CD4-positive, alpha-beta T cell (primary cell): ENCODE results near the gene KIAA0753. TPM values are rescaled to one million over a fixed set of nuclear protein-coding genes. Genes with fewer than 3 reads are reported as not detected.

Source experiments
- ATAC-seq: fragments of 200-7000 bp; cut with Tn5 transposase; one replicate; pipeline ENCODE4 v1.10.0; 2022; ENCODE audit warnings: mild to moderate bottlenecking; ENCODE audit not compliant: poor library complexity
- CTCF ChIA-PET: fragments of 350-600 bp; sonication (Branson Sonifier 250); formaldehyde crosslinking; loops from one replicate; lab custom pipeline; 2021; ENCODE audit warnings: antibody characterized with exemption, inconsistent platforms; lab: Charles Lee
- POLR2A ChIA-PET: fragments of 350-600 bp; sonication (Branson Sonifier 250); formaldehyde crosslinking; loops from one replicate; lab custom pipeline; 2021; ENCODE audit warnings: antibody characterized with exemption, inconsistent platforms; lab: Charles Lee
- DNase-seq, 14 experiments: peaks; one replicate each; pipeline ENCODE4 v3.0.0-alpha.2; 2013 to 2020; ENCODE audit warnings: mixed read lengths in 2 of 14
- H3K27ac ChIP-seq, 2 donors: one replicate each; pipeline versions ENCODE4 v1.5.1 to v1.7.0; 2013; ENCODE audit warnings: low read length in 2 of 2, low read depth in 1 of 2, mild to moderate bottlenecking in 1 of 2
- H3K27me3 ChIP-seq, 2 experiments: 1 replicate in 1 of 2; 2 replicates in 1 of 2; pipeline versions ENCODE4 v1.6.1 to v1.7.0; 2013; ENCODE audit warnings: low read length in 2 of 2, control low read depth in 1 of 2, mild to moderate bottlenecking in 1 of 2, moderate library complexity in 1 of 2; ENCODE audit not compliant: insufficient read depth in 2 of 2, control insufficient read depth in 1 of 2
- H3K36me3 ChIP-seq: one replicate; pipeline ENCODE4 v1.6.1; 2013; ENCODE audit warnings: low read length, control low read depth; ENCODE audit not compliant: insufficient read depth
- H3K4me1 ChIP-seq: one replicate; pipeline ENCODE4 v1.6.1; 2013; ENCODE audit warnings: low read length, control low read depth; ENCODE audit not compliant: insufficient read depth
- H3K4me3 ChIP-seq: one replicate; pipeline ENCODE4 v1.5.1; 2013; ENCODE audit warnings: mild to moderate bottlenecking, low read length, moderate library complexity
- H3K9me3 ChIP-seq, 2 experiments: 1 replicate in 1 of 2; 2 replicates in 1 of 2; pipeline versions ENCODE4 v1.6.1 to v1.7.0; 2013; ENCODE audit warnings: low read length in 2 of 2, mild to moderate bottlenecking in 2 of 2, control low read depth in 1 of 2, moderate library complexity in 1 of 2; ENCODE audit not compliant: control insufficient read depth in 1 of 2, insufficient read depth in 1 of 2
- H3K27ac Mint-ChIP-seq: one replicate; pipeline ENCODE4 v1.8.0; 2020; ENCODE audit warnings: mixed read lengths
- H3K27me3 Mint-ChIP-seq: one replicate; pipeline ENCODE4 v1.8.0; 2021; ENCODE audit warnings: mixed read lengths
- H3K36me3 Mint-ChIP-seq: one replicate; pipeline ENCODE4 v1.8.0; 2021; ENCODE audit warnings: low read depth, mixed read lengths
- H3K4me1 Mint-ChIP-seq: one replicate; pipeline ENCODE4 v1.8.0; 2021; ENCODE audit warnings: low read depth, mixed read lengths
- H3K4me3 Mint-ChIP-seq: one replicate; pipeline ENCODE4 v1.8.0; 2020; ENCODE audit warnings: mild to moderate bottlenecking, mixed read lengths
- H3K9me3 Mint-ChIP-seq: one replicate; pipeline ENCODE4 v1.8.0; 2020; ENCODE audit warnings: mixed read lengths
- intact Hi-C, 2 experiments: fragments of 100-400 bp; cut with DNase I in 1 of 2; cut with micrococcal nuclease in 1 of 2; formaldehyde crosslinking; loops; one replicate each; pipeline versions ENCODE4 v1.15.1 to v1.9.0; 2023 to 2025; cut with DNase I, micrococcal nuclease
- total RNA-seq, 174 experiments: library from RNA in 2 of 174; stranded (reverse) in 2 of 174; gene quantifications; one replicate each; pipeline ENCODE4 v1.2.3 and lab custom pipeline; 2021 to 2026
- TF ChIP-seq, protein P1 (sequence below): fragments of 200-600 bp; IDR thresholded peaks from one replicate; pipeline ENCODE4 v1.8.0; 2022; ENCODE audit warnings: antibody characterized with exemption, mild to moderate bottlenecking

KIAA0753 gene
- total RNA-seq, 2 experiments from 2014 or later, result 8.9 to 11.7 TPM

DNA sequence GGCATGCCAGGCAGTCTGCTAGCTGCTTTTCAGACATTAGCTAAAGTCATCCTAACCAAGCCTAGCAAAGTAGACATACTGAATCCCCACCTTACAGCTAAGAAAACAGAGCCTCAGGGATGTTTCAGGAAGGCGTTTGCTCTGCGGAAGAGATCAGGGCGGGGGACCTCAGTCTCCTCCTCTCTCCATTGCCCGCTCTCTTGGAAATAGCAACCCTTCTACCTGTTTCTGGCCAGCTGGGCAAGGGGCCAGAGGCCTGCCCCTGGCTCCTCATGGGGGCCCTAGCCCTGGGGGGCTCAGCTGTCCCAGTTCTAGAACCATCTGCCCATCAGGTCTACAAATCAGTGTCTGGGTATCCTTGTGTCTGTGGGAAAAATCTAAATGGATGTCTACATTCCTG is 98.6 kb downstream of the KIAA0753 start:
- Mint-ChIP-seq H3K27ac (no peak overlapping the region), H3K36me3 (no peaks in the 10 kb centered on the region), H3K27me3 (no peaks in the 10 kb centered on the region), H3K4me1 (no peaks in the 10 kb centered on the region), H3K9me3 (no peaks in the 10 kb centered on the region), H3K4me3 (no peak overlapping the region)
- no peaks in the 10 kb centered on the region for H3K27me3 ChIP-seq
- intact Hi-C loops, result no loop called here
- TF ChIP-seq, protein P1, sequence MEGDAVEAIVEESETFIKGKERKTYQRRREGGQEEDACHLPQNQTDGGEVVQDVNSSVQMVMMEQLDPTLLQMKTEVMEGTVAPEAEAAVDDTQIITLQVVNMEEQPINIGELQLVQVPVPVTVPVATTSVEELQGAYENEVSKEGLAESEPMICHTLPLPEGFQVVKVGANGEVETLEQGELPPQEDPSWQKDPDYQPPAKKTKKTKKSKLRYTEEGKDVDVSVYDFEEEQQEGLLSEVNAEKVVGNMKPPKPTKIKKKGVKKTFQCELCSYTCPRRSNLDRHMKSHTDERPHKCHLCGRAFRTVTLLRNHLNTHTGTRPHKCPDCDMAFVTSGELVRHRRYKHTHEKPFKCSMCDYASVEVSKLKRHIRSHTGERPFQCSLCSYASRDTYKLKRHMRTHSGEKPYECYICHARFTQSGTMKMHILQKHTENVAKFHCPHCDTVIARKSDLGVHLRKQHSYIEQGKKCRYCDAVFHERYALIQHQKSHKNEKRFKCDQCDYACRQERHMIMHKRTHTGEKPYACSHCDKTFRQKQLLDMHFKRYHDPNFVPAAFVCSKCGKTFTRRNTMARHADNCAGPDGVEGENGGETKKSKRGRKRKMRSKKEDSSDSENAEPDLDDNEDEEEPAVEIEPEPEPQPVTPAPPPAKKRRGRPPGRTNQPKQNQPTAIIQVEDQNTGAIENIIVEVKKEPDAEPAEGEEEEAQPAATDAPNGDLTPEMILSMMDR, result no peak
- H3K27ac ChIP-seq, result no peak overlapping the region
- peaks cover 0 to 10% of the 10 kb centered on the region in 2 experiments for H3K9me3 ChIP-seq
- POLR2A ChIA-PET, result no interaction called here
- DNase-seq (no peak), ATAC-seq (no peak)
- CTCF ChIA-PET, result no interaction called here
- H3K4me1 ChIP-seq, result no peaks in the 10 kb centered on the region
- H3K36me3 ChIP-seq, result no peaks in the 10 kb centered on the region
- no peak overlapping the region for H3K4me3 ChIP-seq

DNA sequence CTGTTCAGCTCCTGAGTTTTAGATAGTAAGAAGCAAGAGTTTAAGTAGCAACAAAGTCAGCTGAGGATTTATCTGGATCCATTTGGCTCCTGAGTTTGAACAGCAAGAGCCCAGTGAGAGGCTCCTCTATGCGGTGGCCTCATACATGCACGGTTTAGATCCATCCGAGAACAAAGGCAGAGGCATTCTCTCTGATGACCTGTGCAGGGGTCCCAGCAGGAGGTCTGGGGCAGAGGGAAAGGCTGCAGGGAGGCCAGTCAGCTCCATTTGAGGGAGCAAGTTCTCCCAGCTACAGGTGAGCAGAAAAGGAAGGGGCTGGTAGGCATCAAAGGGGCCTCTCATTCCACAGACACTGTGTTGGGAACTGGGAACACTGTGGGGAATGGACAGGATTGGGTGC is 100.6 kb downstream of the KIAA0753 start:
- no peak overlapping the region for H3K4me3 Mint-ChIP-seq
- POLR2A ChIA-PET, result no interaction called here
- Histone ChIP-seq H3K27me3 (no peaks in the 10 kb centered on the region), H3K27ac (no peak overlapping the region), H3K4me3 (no peak overlapping the region), H3K9me3 (peaks cover 0 to 14% of the 10 kb centered on the region in 2 experiments), H3K36me3 (no peaks in the 10 kb centered on the region), H3K4me1 (no peaks in the 10 kb centered on the region)
- H3K36me3 Mint-ChIP-seq, result no peaks in the 10 kb centered on the region
- no peak for DNase-seq
- intact Hi-C loops, result no loop called here
- TF ChIP-seq, protein P1, result no peak
- CTCF ChIA-PET, result no interaction called here
- no peaks in the 10 kb centered on the region for H3K9me3 Mint-ChIP-seq
- H3K4me1 Mint-ChIP-seq, result no peaks in the 10 kb centered on the region
- no peaks in the 10 kb centered on the region for H3K27me3 Mint-ChIP-seq
- no peak overlapping the region for H3K27ac Mint-ChIP-seq
- no peak for ATAC-seq

DNA sequence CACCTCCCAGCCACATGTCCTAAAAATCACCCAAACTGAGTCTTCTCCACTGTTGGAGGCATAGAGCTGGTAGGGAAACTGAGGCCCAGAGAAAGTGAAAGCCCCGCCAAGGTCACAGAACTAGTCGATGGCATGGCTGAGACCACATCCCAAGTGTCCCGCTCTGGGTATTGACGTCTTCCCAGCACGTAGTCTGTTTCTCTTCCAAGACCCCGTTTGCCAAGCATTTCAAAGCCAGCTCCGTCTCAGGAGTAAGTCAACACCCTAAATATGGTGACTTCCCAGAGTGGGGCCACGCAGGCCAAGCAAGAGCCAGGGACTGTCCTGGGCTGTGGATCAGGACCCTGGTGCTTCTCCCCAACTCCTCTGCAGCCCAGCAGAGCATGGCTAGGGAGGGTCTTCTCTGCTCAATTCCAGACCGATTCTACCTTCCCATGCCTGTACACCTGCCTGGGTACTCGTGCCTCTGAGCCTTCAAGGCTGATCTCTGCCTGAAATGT is 103.9 kb downstream of the KIAA0753 start:
- H3K4me3 Mint-ChIP-seq, result no peak overlapping the region
- ChIA-PET POLR2A (no interaction called here), CTCF (interaction anchor here (0.6 kb wide), 1 partner anchor 258 kb away, joined by 3 read pairs; no protein-coding TSS in a partner anchor)
- no peak overlapping the region for H3K27ac Mint-ChIP-seq
- peaks cover 0 to 9% of the 10 kb centered on the region in 2 experiments for H3K9me3 ChIP-seq
- H3K9me3 Mint-ChIP-seq, result no peaks in the 10 kb centered on the region
- no peaks in the 10 kb centered on the region for H3K27me3 ChIP-seq
- ATAC-seq (no peak), DNase-seq (no peak)
- no peak overlapping the region for H3K27ac ChIP-seq
- H3K4me3 ChIP-seq, result no peak overlapping the region
- TF ChIP-seq, protein P1, result no peak
- no peaks in the 10 kb centered on the region for H3K4me1 Mint-ChIP-seq
- intact Hi-C loops, result no loop called here
- H3K36me3 ChIP-seq, result no peaks in the 10 kb centered on the region
- peaks cover 4% of the 10 kb centered on the region for H3K27me3 Mint-ChIP-seq
- no peaks in the 10 kb centered on the region for H3K36me3 Mint-ChIP-seq
- H3K4me1 ChIP-seq, result no peaks in the 10 kb centered on the region
